Central memory CD4-positive, alpha-beta T cell (primary cell): Measurements from ENCODE around the gene ZDHHC1.

Source experiments
- DNase-seq: peaks from one replicate; pipeline ENCODE4 v3.0.0; 2022

ZDHHC1 gene

DNA sequence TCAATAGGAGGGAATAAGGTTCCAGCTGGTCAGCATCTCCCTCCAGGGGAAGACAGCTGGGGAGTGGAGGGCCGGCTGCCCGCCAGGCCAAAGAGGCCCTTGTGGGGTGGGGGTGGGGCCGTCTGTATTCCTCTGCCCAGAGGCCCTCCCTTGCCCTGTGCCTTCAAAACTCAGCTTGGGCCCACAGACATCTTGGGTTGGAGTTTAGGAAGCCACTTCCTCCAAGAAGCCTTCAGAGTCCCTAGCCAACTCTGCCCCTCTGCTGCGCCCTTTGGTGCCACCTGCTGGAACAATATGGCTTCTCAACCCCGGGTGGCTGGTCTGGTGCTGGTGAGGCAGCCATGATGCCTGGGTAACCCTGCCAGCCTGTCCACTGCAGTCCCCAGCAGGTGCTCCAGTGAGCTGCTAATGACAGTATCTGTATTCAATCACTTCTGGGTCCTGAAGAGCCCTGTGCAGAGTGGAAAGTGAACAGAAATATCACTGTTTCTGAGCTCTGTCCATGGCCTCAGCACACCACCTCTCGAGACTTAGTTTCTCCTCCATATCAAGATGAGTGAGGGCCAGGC lies 31.3 kb upstream of the ZDHHC1 start:
- DNase-seq, result peak; percentile 35

DNA sequence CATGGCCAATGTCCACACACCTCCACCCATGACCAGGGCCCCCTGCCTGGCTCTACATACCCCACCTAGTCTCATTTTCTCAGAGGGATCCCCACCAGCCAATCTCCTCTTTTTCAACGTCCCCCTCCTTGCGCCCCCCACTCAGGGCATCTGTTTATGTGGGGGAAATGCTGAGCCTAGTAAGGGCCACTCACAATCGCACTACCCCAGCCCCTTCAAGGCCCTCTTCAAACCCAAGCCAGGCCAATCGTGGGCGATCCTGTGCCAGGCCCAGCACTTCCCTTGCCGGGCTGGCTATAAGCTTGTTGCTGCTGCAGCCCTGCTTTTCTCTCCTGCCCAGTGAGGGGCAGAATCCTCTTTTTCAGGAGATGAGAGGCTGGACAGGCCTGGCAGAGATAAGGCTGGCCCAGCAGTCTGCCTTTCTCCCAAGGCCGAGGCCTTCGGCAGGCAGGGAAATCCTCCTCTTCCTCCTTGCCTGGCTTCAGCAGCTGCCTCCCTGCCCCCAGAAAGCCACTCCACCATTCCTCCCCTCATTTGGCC lies 30.8 kb upstream of the ZDHHC1 start:
- no peak for DNase-seq

DNA sequence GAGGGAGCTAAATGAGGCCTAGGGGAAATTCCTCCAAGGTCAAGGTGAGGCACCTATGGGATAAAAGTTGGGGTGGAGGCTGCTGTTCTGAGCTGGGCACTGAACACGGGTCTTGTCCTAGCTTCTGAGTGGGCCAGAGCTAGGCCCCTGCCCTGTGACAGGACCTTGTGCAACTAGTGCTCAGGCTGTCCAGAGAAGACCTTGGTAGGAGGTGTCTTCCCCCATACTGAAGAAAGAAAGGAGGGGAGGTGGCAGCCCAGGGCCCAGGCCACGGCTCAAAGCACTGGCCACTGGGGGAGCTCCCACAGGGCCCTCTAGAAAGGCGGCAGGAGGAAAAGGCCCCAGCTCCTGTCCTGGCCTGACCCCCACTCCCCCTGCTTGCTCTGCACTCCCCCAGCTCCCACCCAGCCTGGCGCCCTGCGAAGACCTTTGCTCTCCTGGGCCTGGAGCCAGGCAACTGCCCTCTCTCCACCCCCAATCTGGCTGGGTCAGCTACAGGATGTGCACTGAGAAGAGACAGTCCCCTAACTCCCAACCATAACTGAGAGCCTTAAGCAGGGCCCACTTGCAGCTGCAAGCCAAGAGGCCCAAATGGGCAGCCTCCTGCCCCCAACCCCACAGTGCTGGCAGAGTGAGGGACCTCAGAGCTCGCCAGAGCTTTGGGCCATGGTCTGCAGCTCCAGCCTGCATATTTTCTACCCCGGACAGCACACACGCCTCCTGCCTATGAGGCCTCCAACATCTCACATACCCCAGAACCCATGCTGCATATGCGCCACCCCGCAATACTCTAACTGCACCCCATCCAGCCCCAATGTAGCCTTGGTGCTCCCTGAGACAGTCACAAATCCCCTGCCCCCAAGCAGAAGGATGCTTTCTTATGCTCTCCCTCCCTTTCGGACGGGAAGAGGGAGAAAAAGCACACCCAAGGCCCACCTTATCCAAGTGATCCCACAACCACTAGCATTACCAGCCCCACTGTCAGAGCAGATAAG lies 29.9 kb upstream of the ZDHHC1 start:
- no peak for DNase-seq

DNA sequence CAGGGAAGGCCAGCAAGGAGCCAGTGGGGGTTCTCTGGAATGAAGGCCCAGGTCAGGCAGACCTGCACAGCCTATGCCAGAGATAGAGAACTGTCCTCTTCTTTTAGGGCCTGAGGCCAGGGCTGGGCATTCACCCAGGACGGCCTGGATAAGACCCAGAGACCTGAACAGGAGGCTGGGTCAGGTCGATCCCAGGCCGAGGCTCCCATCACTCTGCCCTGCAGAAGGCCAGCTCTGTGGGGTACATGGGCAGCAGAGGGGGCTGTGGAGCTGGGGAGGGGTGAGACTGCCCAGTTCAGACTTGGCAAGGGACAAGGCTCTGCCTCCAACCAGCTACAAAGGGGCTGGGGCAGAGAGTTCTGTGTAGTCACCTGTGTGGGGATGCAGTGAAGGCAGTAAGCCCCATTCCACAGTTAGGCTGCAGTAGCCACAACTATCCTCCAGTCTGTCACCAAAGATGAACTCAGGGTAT lies 29.2 kb upstream of the ZDHHC1 start:
- no peak for DNase-seq

DNA sequence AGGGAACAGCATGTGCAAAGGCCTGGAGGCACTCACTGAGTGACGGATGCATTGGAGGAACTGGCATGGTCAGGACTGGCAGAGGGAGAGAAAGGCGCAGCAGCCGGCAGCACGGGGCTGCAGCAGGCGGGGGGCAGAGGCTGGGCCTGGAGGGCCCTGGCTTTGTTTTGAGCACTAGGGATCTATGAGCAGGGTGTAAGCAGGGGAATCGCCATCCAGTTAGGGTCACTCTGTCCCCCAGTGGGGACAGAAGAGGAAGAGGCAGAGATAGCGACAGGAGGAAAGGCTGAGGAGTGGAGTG lies 28.8 kb upstream of the ZDHHC1 start:
- DNase-seq, result no peak

DNA sequence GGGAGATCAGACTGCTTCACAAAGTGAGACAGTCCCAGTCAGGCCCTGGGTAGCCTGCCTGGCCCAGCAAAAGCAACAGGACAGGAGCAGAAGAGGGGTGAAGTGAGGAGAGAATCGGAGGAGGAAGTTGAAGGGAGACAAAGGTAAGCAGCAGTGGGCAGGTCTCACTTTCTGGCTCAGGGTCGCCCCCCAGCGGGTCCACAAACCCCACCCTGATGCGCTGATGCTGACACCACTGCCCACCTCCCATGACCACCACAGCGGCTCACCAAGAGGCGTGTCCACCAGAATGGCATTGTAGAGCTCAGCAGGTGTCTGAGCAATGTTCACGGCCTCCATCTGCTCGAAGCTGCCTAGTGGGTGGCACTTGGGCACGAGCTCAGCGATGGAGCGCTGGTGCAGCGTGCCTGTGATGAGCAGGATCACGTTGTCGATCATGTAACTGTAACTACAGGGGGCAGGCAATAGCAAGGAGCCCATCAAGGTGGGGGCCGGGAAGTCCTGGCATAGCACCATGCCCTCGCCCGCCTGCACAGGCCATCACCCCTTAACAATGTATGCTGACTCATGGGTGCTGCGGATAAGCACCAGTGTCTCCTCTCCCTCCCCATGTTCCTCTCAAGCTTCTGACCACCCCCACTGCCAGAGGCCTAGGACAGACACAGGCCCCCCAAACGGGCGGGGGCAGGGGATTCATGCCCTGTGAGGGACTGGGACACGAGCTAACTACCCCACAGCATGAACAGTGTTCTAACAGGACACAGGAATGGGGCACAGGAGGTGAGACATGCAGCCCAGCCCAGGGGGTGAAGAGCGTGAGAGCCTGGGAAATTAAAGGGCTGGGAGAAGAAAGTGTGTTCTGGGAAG lies 28.2 kb upstream of the ZDHHC1 start:
- no peak for DNase-seq

DNA sequence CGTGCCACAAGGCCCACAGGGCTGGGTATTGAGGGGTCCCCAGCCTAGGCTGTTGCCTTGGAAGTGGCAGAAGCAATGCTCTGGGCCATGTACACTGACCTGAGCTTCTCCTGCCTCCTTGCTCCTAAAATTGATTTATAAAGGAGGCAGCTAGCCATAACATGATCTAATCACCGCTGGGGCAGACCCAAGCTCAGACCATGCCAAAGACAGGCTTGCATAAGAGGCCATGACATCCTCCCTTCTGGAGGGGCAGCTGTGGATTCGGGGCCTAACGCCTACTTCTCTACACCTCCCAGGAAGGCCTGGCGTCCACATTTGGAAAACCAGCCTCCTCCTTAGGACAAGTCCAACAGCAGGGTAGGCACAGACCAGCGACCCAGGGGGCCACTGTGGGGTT lies 27.0 kb upstream of the ZDHHC1 start:
- no peak for DNase-seq

DNA sequence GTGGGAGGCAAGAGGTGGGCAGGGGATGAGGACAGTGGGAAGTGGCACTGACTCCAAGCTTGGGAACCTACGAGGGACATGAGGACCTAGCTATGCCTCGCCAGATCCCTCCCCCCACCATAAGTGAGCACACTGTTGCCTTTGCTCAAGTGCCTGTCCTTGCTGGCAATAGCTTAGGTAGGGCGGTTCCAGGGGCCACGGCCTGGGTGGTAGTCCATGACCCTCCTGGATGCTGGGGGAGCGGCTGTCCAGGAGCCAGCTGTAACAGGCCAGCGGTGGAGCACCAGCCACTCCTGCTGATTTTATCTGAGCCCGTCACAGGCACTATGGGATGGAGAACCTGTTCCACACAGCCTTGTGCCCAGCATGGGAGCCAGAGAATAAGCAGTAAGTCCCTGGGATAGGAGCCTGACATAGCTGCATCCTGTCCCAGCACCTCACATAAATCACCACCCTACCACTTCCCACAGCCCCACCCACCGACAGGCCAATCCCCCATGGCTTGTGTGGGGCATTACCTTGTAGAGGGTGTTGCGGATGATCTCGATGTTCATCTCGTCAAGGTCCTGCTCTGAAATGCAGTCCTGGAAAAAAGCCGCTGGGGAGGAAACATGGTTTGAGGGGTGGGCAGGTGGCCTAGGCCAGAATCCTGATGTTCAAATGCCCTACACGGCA lies 26.4 kb upstream of the ZDHHC1 start:
- DNase-seq, result no peak

DNA sequence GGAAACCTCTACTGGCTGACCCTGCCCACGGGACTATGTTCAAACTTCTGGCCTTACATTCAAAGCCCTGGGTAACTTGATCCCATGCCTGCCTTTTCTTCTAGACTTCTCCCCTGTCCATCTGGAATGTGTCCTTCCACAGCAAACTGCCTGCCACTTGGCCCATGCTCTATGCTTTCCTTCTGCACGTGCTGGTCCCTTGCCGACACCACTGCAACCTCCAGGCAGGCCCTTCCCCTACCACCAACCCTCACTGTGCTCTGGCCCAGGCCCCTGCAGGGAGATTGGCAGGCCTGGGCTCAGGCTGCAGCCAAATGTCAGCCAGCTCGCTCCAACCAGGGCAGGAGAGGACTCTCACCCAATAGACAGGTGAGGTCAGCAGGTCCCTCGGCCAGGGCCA lies 25.6 kb upstream of the ZDHHC1 start:
- no peak for DNase-seq

DNA sequence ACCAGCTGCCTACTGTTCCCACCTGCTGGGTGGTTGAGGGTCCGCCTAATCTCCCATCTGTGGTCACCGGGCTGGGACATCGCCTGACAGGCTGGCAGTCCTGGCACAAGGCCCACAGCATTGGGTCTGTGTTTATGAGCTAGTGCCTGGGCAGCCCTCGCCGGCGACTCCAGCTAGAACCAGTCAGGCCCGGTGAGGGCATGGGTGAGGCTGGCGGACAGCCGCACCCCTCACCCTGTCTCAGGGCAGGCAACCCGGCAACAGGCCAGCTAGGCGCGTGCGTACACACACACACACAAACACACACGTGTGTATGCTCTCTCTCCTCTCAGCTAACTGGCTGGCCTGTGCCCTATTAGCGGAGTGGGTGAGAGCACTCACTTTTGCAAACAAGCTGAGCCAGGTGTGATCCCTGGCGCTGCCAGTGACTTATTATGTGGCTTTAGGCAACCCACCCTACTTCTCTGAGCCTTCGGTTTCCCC lies 25.0 kb upstream of the ZDHHC1 start:
- DNase-seq, result no peak

DNA sequence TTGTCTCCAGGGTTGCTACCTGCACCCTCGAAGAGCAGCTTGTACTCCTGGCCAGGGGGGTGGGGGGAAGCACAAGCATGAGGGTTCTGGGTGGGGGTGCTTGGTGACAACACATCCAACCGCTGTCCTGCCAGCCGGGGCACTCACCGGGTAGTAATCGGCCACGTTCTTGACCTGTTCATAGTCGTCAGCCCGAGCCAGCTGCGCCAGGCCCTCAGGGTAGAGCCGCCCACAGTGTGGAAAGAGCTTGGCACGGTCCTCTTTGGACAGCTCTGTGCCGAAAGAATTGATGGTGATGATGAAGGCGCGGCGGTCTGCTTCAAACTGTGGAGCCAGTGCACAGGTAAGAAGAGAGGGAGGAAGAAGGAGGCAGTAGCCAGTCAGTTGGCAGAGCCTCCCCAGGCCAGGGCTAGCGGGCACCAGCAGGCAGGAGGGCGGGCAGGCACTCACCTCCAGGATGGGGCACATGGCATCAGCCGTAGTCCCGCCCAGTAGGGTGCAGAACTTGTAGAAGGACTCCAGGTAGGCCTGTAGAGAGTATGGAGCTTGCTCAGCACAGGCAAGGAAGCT lies 22.6 kb upstream of the ZDHHC1 start:
- no peak for DNase-seq

DNA sequence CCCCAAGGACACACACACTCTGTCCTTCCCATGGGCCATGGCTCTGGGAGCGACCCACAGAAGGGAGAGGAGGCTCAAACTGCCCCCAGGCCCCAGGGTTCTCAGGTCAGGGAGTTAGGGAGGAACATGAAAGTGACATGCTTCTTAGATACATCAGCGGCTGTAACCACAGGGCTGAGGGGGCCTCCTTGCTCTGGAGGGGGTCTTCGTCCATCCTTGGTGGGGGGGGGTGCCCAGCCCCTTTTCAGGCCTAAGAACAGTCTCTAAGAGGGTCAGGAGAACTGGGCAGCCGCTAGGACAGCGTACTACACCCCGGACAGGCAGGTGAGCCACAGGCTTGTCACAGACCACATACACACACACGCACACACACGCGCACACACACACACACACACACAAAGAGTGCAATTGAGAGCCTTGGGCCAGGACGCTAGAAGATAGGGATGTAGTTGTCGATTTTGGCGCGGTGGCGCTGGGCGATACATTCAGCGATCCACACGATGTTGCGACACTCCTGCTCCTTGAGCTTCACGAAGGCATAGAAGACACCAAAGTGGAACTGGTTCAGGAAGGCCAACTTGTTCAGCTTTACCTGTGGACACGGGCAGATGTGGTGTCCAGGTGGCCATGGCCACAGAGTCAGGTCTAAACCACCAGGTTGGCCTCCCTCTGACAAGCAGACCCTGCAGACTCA lies 22.0 kb upstream of the ZDHHC1 start:
- DNase-seq, result no peak

DNA sequence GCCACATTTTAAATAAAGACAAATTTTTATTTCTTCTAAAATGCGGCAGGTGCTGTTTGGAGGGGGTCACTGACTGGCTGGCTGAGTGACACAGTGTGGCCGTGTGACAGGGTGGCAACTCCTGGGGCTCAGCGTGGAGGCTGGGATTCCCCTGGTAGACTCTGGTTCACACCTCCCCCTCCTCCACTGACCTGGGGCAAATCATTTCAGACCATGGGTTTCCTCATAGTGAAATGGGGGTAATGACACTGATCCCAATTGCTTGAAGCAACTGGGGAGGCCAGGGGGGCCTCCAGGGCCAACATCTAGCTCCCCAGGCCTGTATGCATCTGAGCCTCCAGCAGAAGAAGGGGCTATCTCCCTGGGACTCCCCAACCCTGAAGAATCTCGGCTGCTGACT lies 21.2 kb upstream of the ZDHHC1 start:
- DNase-seq, result no peak

DNA sequence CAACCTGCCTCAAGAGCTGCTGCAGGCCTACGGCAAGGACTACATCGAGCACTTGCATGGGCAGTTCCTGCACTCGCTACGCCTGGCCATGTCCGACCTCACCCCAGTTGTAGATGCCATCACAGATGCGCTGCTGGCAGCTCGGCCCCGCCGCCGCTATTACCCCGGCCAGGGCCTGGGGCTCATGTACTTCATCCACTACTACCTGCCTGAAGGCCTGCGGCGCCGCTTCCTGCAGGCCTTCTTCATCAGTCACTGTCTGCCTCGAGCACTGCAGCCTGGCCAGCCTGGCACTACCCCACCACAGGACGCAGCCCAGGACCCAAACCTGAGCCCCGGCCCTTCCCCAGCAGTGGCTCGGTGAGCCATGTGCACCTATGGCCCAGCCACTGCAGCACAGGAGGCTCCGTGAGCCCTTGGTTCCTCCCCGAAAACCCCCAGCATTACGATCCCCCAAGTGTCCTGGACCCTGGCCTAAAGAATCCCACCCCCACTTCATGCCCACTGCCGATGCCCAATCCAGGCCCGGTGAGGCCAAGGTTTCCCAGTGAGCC lies 20.4 kb upstream of the ZDHHC1 start:
- DNase-seq, result no peak

DNA sequence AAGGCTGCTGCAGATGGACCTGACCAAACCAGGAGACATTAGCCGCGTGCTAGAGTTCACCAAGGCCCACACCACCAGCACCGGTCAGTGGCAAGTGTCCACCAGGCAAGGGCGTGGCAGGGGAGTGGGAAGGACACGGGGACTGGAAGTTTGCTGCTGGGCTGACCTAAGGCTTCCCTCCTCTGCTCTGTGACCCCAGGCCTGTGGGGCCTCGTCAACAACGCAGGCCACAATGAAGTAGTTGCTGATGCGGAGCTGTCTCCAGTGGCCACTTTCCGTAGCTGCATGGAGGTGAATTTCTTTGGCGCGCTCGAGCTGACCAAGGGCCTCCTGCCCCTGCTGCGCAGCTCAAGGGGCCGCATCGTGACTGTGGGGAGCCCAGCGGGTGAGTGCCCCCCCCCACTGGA lies 19.5 kb upstream of the ZDHHC1 start:
- DNase-seq, result no peak

DNA sequence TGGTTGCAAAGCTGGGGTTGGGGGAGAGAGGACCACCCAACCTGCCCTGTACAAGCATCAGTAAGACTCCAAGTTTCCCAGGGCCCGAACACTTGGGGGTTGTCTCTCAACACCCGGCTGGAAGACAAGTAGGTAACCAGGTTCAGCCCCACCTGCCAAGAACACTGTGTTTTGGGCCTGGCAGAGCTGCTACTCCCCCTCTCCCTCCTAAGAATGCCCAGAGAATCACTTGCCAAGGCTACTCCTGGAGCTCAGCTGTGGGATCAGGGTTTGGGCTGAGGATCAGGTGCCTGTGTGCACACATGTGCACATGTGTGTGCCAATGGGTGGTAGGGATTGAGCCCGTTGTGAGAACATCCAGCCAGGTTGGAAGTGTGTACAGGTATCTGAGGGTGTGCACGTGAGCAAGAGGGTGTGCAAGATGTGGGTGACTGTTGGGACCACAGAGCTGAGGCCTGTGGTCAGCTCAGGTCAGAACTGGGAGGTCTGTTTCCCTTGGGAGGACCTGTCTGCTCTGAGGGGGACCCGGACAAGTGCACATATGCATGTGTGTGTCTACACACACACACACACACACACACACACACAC lies 16.9 kb upstream of the ZDHHC1 start:
- DNase-seq, result no peak

DNA sequence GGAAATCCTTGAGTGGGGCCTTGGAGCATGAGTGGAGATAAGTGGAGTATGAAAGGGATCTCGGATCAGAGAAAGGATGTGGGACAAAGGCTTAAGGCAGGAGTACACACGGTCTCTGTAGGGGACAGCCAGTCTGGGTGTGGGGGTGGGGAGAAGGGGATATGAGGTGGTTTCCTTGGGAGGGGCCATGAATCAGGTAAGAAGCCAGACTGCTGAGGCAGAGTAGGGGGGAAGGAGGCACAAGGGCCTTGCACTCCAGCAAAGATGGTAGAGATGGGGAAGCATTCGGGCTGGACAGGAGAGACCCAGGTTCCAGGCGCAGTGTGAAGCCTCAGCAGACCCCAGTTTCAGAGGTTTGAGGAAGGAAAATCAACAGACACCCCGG lies 16.2 kb upstream of the ZDHHC1 start:
- no peak for DNase-seq

DNA sequence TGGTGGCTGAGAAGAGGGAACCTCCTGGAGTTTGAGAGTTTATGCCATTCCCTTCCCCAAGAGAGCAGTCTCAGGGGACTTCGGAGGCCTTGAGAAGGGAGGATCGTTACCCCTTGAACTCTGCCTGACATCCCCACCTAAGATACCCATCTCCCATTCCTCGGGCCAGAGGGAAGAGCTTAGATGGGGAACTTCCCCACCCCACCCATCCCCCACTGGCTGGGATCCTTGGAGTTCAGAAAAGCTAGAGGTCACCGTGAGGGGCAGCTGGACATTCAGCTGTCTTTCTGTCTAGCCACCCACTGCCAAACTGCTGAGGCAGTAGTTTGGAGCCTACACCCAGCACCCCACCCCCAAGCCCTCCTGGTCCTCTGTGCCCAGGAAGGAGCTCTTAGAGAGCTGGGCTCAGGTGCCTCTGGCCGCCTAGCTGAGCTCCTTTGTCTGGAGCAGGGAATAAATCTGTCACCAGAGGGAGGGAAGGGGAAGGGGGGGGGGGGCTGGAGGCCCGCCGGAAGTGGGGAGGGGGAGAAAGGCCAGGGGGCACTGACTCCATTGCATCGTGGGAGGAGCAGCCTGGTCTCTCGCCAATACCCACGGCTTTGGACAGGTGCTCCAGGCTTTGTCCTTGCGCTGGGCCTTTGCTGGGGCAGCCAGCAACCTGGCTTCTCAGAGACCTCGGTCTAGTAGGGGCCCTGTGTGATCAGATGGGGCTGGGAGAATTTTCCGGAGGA lies 15.7 kb upstream of the ZDHHC1 start:
- DNase-seq, result no peak

DNA sequence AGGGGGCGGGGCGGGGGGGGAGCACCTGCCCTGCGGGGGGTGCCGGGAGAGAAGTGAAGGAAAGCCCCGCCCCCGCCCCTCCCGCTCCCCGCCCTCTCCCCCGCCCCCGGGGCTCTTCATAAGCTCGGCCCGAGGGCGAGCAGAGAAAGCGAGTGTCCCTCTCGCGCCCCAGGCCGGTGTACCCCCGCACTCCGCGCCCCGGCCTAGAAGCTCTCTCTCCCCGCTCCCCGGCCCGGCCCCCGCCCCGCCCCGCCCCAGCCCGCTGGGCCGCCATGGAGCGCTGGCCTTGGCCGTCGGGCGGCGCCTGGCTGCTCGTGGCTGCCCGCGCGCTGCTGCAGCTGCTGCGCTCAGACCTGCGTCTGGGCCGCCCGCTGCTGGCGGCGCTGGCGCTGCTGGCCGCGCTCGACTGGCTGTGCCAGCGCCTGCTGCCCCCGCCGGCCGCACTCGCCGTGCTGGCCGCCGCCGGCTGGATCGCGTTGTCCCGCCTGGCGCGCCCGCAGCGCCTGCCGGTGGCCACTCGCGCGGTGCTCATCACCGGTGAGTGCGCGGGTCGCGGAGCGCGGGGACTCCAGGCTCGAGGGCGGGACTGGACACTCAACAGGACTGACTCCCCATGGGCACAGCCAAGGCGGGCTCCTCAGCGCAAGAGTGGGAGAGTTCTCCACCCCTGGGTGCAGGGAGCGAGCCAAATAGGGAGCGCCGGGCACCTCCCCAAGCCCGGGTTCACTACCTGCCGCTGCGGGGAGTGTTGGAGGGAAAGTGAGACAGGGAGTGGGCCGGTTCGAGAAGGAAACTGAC lies 14.9 kb upstream of the ZDHHC1 start, which contains the start of gene HSD11B2:
TSS of gene HSD11B2 (plus strand) at position 145 of the 798 bp plus-strand sequence. CDS start at position 273, 128 bp downstream.
- no peak for DNase-seq
